Measurements from ENCODE around the gene GMDS. TPM values are rescaled to one million over a fixed set of nuclear protein-coding genes. Genes with fewer than 3 reads are reported as not detected.

The GMDS gene
- total and polyA plus RNA-seq, 2 of the 13 experiments (the other 11 are each of a cell fraction or from before 2014, with no cell fraction given), result 64.4 to 112 TPM

- peaks cover 41% of the 10 kb centered on the region for H4K20me1 ChIP-seq (ENCODE audit: insufficient read depth, low read length)
- peaks cover 1 to 3% of the 10 kb centered on the region in 2 experiments; a peak in 1 of 5 replicates for H3K36me3 ChIP-seq (replicated peaks in 1 of 2; ENCODE audit: control insufficient read depth in 1 of 2, insufficient read depth in 2 of 2, low read length in 2 of 2)
- ATAC-seq (no peak), DNase-seq (ENCODE audit: low spot score) (no peak), FAIRE-seq (no peak)
- H2AFZ ChIP-seq (ENCODE audit: low read length), result no peak overlapping the region
- in situ Hi-C loops (cut with HindIII; ENCODE audit: extremely low pct_ligation_motif_present, low pct_unique_long_range_greater_than_20kb), result no loop called here
- H3K27ac ChIP-seq (ENCODE audit: extremely low read length, insufficient read depth, low read length), result no peak overlapping the region
- CTCF ChIA-PET (ENCODE audit: low intra/inter-chr PET ratio, low total read pairs), result no interaction called here
- H3K79me2 ChIP-seq (ENCODE audit: insufficient read depth, low read length), result peaks cover 92% of the 10 kb centered on the region
- H3K4me2 ChIP-seq (ENCODE audit: low read depth, low read length), result no peak overlapping the region
- no peak overlapping the region for H3K4me3 ChIP-seq (replicated peaks in 1 of 3; ENCODE audit: insufficient read depth in 1 of 3, low read depth in 2 of 3, low read length in 3 of 3)
- POLR2A ChIA-PET, result no interaction called here
- no peak overlapping the region for H3K9ac ChIP-seq (ENCODE audit: insufficient read depth, low read depth, low read length)
- no peaks in the 10 kb centered on the region for H3K27me3 ChIP-seq (ENCODE audit: control insufficient read depth in 1 of 2, insufficient read depth in 2 of 2, low read length in 2 of 2)
- intact Hi-C loops (cut with micrococcal nuclease; ENCODE audit: unreplicated experiment), result no loop called here
- H3K9me3 ChIP-seq (ENCODE audit: low read length), result no peaks in the 10 kb centered on the region
- H3K4me1 ChIP-seq (ENCODE audit: insufficient read depth, low read length), result peaks cover 52% of the 10 kb centered on the region
- BruUV-seq (replicated peaks), result no TSS peak
- no peak for TF ChIP-seq ELF4 (CRISPR knock-in tag; IDR thresholded peaks at IDR 0.05; ENCODE audit: borderline replicate concordance)
- no peak for TF ChIP-seq ARHGAP35 (CRISPR knock-in tag; IDR thresholded peaks at IDR 0.05; ENCODE audit: borderline replicate concordance)
- no peak for TF ChIP-seq PTBP1 (IDR thresholded peaks at IDR 0.05; ENCODE audit: low read depth, low read length, poor library complexity, severe bottlenecking)
- no peak for TF ChIP-seq ZNF343 (CRISPR knock-in tag; IDR thresholded peaks at IDR 0.05)
- TF ChIP-seq ZIK1 (CRISPR knock-in tag; IDR thresholded peaks at IDR 0.05; ENCODE audit: borderline replicate concordance, low read depth), result no peak
- no peak for TF ChIP-seq ZNF292 (CRISPR knock-in tag; IDR thresholded peaks at IDR 0.05; ENCODE audit: borderline replicate concordance, low read depth)
- TF ChIP-seq ADNP (CRISPR knock-in tag; IDR thresholded peaks at IDR 0.05), result no peak
- no peak for TF ChIP-seq TFAP4 (IDR thresholded peaks at IDR 0.05; ENCODE audit: borderline replicate concordance, low read depth)
- no peak for TF ChIP-seq TFDP1 (CRISPR knock-in tag; IDR thresholded peaks at IDR 0.05; ENCODE audit: borderline replicate concordance)
- no peak for TF ChIP-seq ZMAT3 (CRISPR knock-in tag; conservative IDR thresholded peaks at IDR 0.05)
- no peak for TF ChIP-seq ZNF142 (CRISPR knock-in tag; IDR thresholded peaks at IDR 0.05)
- TF ChIP-seq MTF2 (CRISPR knock-in tag; IDR thresholded peaks at IDR 0.05; ENCODE audit: borderline replicate concordance), result no peak
- TF ChIP-seq ZBTB44 (CRISPR knock-in tag; IDR thresholded peaks at IDR 0.05), result no peak
- TF ChIP-seq ZNF777 (CRISPR knock-in tag; IDR thresholded peaks at IDR 0.05), result no peak
- no peak for TF ChIP-seq RAD51 (IDR thresholded peaks at IDR 0.05; ENCODE audit: borderline replicate concordance)
Measured at GRCh38 chr6:2168480-2168879, 76.9 kb downstream of the GMDS start.
